Fibroblast of skin of right biceps (primary cell): ENCODE measurements around the gene MESP1.

ENCODE experiments used
- DNase-seq: peaks from one replicate; pipeline ENCODE4 v3.0.0-alpha.2; 2013

Gene MESP1

GRCh38 chr15:89707577-89707976 is 43.5 kb downstream of the MESP1 start:
- DNase-seq = no peak

GRCh38 chr15:89704411-89704810 is 46.6 kb downstream of the MESP1 start:
- peak; percentile 17 for DNase-seq
